ENCODE data around the gene CNGB1.

The CNGB1 gene

GRCh38 chr16:57941016-57941664 lies 29.8 kb downstream of the CNGB1 start:
- no peaks in the 10 kb centered on the region for H3K9me3 Mint-ChIP-seq
- no peaks in the 10 kb centered on the region for H3K36me3 Mint-ChIP-seq
- DNase-seq (ENCODE audit: low spot score in 2 of 2): no peak
- H3K27ac Mint-ChIP-seq: no peak overlapping the region
- no peaks in the 10 kb centered on the region for H3K4me1 Mint-ChIP-seq
- no peak overlapping the region for H3K4me3 Mint-ChIP-seq
- ATAC-seq: no peak

- DNase-seq (ENCODE audit: low spot score in 2 of 2): no peak
- H3K9me3 Mint-ChIP-seq: no peaks in the 10 kb centered on the region
- no peak for ATAC-seq
- no peaks in the 10 kb centered on the region for H3K36me3 Mint-ChIP-seq
- H3K27ac Mint-ChIP-seq: no peak overlapping the region
- H3K4me1 Mint-ChIP-seq: no peaks in the 10 kb centered on the region
- no peak overlapping the region for H3K4me3 Mint-ChIP-seq
Observed at GRCh38 chr16:57940382-57940966, 30.5 kb downstream of the CNGB1 start.

- no peaks in the 10 kb centered on the region for H3K4me1 Mint-ChIP-seq
- ATAC-seq (no peak), DNase-seq (ENCODE audit: low spot score in 2 of 2) (no peak)
- no peak overlapping the region for H3K27ac Mint-ChIP-seq
- no peak overlapping the region for H3K4me3 Mint-ChIP-seq
- no peaks in the 10 kb centered on the region for H3K36me3 Mint-ChIP-seq
- H3K9me3 Mint-ChIP-seq: no peaks in the 10 kb centered on the region
Observed at GRCh38 chr16:57939872-57940224, 31.1 kb downstream of the CNGB1 start.

- H3K36me3 Mint-ChIP-seq: no peaks in the 10 kb centered on the region
- H3K4me3 Mint-ChIP-seq: no peak overlapping the region
- DNase-seq (ENCODE audit: low spot score in 2 of 2) (no peak), ATAC-seq (no peak)
- no peaks in the 10 kb centered on the region for H3K4me1 Mint-ChIP-seq
- no peaks in the 10 kb centered on the region for H3K9me3 Mint-ChIP-seq
- H3K27ac Mint-ChIP-seq: no peak overlapping the region
Observed at GRCh38 chr16:57938936-57939871, 31.7 kb downstream of the CNGB1 start.

- H3K9me3 Mint-ChIP-seq: no peaks in the 10 kb centered on the region
- ATAC-seq (no peak), DNase-seq (ENCODE audit: low spot score in 2 of 2) (no peak)
- no peak overlapping the region for H3K27ac Mint-ChIP-seq
- no peaks in the 10 kb centered on the region for H3K4me1 Mint-ChIP-seq
- H3K4me3 Mint-ChIP-seq: no peak overlapping the region
- no peaks in the 10 kb centered on the region for H3K36me3 Mint-ChIP-seq
Observed at GRCh38 chr16:57938484-57938883, 32.4 kb downstream of the CNGB1 start.

GRCh38 chr16:57937861-57938260 lies 33.1 kb downstream of the CNGB1 start:
- H3K9me3 Mint-ChIP-seq: no peaks in the 10 kb centered on the region
- ATAC-seq: no peak
- no peak overlapping the region for H3K27ac Mint-ChIP-seq
- H3K4me1 Mint-ChIP-seq: no peaks in the 10 kb centered on the region
- no peaks in the 10 kb centered on the region for H3K36me3 Mint-ChIP-seq
- H3K4me3 Mint-ChIP-seq: no peak overlapping the region
- no peak for DNase-seq (ENCODE audit: low spot score in 2 of 2)

GRCh38 chr16:57935904-57936303 lies 35.0 kb downstream of the CNGB1 start:
- ATAC-seq (no peak), DNase-seq (ENCODE audit: low spot score in 2 of 2) (no peak)
- Mint-ChIP-seq H3K36me3 (no peaks in the 10 kb centered on the region), H3K4me1 (peaks cover 6% of the 10 kb centered on the region), H3K4me3 (no peak overlapping the region), H3K9me3 (no peaks in the 10 kb centered on the region), H3K27ac (no peak overlapping the region)

GRCh38 chr16:57930533-57930932 lies 40.4 kb downstream of the CNGB1 start:
- no peak overlapping the region for H3K27ac Mint-ChIP-seq
- ATAC-seq (no peak), DNase-seq (ENCODE audit: low spot score in 2 of 2) (no peak)
- peaks cover 6% of the 10 kb centered on the region for H3K4me1 Mint-ChIP-seq
- no peaks in the 10 kb centered on the region for H3K9me3 Mint-ChIP-seq
- H3K4me3 Mint-ChIP-seq: no peak overlapping the region
- H3K36me3 Mint-ChIP-seq: no peaks in the 10 kb centered on the region

GRCh38 chr16:57929250-57929649 lies 41.7 kb downstream of the CNGB1 start:
- Mint-ChIP-seq H3K9me3 (no peaks in the 10 kb centered on the region), H3K4me3 (no peak overlapping the region), H3K36me3 (no peaks in the 10 kb centered on the region), H3K4me1 (peaks cover 6% of the 10 kb centered on the region), H3K27ac (no peak overlapping the region)
- DNase-seq (ENCODE audit: low spot score in 2 of 2): no peak
- no peak for ATAC-seq

GRCh38 chr16:57926041-57926440 lies 44.9 kb downstream of the CNGB1 start:
- Mint-ChIP-seq H3K4me1 (no peaks in the 10 kb centered on the region), H3K4me3 (no peak overlapping the region), H3K27ac (no peak overlapping the region), H3K36me3 (no peaks in the 10 kb centered on the region), H3K9me3 (no peaks in the 10 kb centered on the region)
- DNase-seq (ENCODE audit: low spot score in 2 of 2): no peak
- ATAC-seq: no peak

- H3K4me1 Mint-ChIP-seq: no peaks in the 10 kb centered on the region
- no peak overlapping the region for H3K4me3 Mint-ChIP-seq
- H3K27ac Mint-ChIP-seq: no peak overlapping the region
- ATAC-seq (no peak), DNase-seq (ENCODE audit: low spot score in 2 of 2) (no peak)
- H3K36me3 Mint-ChIP-seq: no peaks in the 10 kb centered on the region
- no peaks in the 10 kb centered on the region for H3K9me3 Mint-ChIP-seq
Observed at GRCh38 chr16:57925310-57925709, 45.6 kb downstream of the CNGB1 start.

GRCh38 chr16:57924514-57924913 lies 46.4 kb downstream of the CNGB1 start:
- ATAC-seq: peak; percentile 24
- no peaks in the 10 kb centered on the region for H3K4me1 Mint-ChIP-seq
- H3K4me3 Mint-ChIP-seq: no peak overlapping the region
- H3K27ac Mint-ChIP-seq: no peak overlapping the region
- no peaks in the 10 kb centered on the region for H3K9me3 Mint-ChIP-seq
- no peak for DNase-seq (ENCODE audit: low spot score in 2 of 2)
- H3K36me3 Mint-ChIP-seq: no peaks in the 10 kb centered on the region

GRCh38 chr16:57923841-57924240 lies 47.1 kb downstream of the CNGB1 start:
- Mint-ChIP-seq H3K36me3 (no peaks in the 10 kb centered on the region), H3K27ac (peak overlapping the region; percentile 11), H3K9me3 (no peaks in the 10 kb centered on the region), H3K4me3 (no peak overlapping the region), H3K4me1 (no peaks in the 10 kb centered on the region)
- no peak for ATAC-seq
- DNase-seq (ENCODE audit: low spot score in 2 of 2): no peak

GRCh38 chr16:57923418-57923817 lies 47.5 kb downstream of the CNGB1 start:
- Mint-ChIP-seq H3K9me3 (no peaks in the 10 kb centered on the region), H3K4me3 (no peak overlapping the region), H3K4me1 (no peaks in the 10 kb centered on the region), H3K36me3 (no peaks in the 10 kb centered on the region), H3K27ac (peak overlapping the region; percentile 11)
- DNase-seq (ENCODE audit: low spot score in 2 of 2) (no peak), ATAC-seq (no peak)

- no peak for DNase-seq (ENCODE audit: low spot score in 2 of 2)
- Mint-ChIP-seq H3K27ac (no peak overlapping the region), H3K4me3 (no peak overlapping the region), H3K9me3 (no peaks in the 10 kb centered on the region), H3K4me1 (no peaks in the 10 kb centered on the region), H3K36me3 (no peaks in the 10 kb centered on the region)
- ATAC-seq: no peak
Observed at GRCh38 chr16:57920880-57921229, 50.1 kb downstream of the CNGB1 start.

All from stimulated activated effector memory CD8-positive, alpha-beta T cell treated with anti-CD3 and anti-CD28 coated beads, Interleukin-12 subunit alpha, Interleukin-12 subunit beta, amount 100 ng/mL, for 72 hours (primary cell).